ENCODE results near the gene AZIN2. TPM values are rescaled to one million over a fixed set of nuclear protein-coding genes. Genes with fewer than 3 reads are reported as not detected.

Gene AZIN2
- polyA plus RNA-seq, 2 of the 4 experiments (the other 2 are of a cell fraction), result 1.6 to 1.9 TPM

DNA sequence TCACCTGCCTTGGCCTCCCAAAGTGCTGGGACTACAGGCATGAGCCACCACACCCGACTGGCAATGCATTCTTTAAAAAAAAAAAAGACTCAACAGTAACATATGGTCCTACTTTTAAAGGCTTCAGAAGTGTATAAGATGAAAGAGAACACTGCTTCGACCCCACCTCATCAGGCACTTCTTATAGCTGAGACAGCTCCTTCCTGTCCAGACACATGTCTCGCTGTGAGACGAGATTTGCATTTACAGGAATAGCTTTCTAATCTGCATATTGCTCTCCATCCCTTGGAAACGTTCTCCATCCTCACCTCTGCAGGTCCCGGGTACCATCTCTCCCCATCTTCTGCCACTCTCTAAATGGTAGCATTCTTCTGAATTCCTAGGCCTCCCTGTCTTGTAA, 6.7 kb downstream of the AZIN2 start:
- FAIRE-seq (no peak), ATAC-seq (no peak), DNase-seq (ENCODE audit: low read depth in 1 of 2, low spot score in 1 of 2) (no peak)
- Histone ChIP-seq H3K4me3 (no peak overlapping the region), H3K27ac (no peak overlapping the region), H3K4me1 (no peaks in the 10 kb centered on the region), H3K4me2 (no peak overlapping the region), H3K9me3 (no peaks in the 10 kb centered on the region)
- WGBS (ENCODE audit: missing lambda C conversion rate), result 62% methylated on average over 6 of the region's 6 CpGs
- TF ChIP-seq HOXA7 (CRISPR knock-in tag; IDR thresholded peaks at IDR 0.05) (no peak), KDM1A (IDR thresholded peaks at IDR 0.05; ENCODE audit: low read depth) (no peak), MYC (IDR thresholded peaks at IDR 0.05; ENCODE audit: borderline replicate concordance, low read length) (no peak), JUN (IDR thresholded peaks at IDR 0.05) (no peak), TFCP2L1 (CRISPR knock-in tag; IDR thresholded peaks at IDR 0.05) (no peak)
- TF ChIP-seq, protein P1, sequence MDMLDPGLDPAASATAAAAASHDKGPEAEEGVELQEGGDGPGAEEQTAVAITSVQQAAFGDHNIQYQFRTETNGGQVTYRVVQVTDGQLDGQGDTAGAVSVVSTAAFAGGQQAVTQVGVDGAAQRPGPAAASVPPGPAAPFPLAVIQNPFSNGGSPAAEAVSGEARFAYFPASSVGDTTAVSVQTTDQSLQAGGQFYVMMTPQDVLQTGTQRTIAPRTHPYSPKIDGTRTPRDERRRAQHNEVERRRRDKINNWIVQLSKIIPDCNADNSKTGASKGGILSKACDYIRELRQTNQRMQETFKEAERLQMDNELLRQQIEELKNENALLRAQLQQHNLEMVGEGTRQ (IDR thresholded peaks at IDR 0.05), result no peak
- TF ChIP-seq, protein P2, sequence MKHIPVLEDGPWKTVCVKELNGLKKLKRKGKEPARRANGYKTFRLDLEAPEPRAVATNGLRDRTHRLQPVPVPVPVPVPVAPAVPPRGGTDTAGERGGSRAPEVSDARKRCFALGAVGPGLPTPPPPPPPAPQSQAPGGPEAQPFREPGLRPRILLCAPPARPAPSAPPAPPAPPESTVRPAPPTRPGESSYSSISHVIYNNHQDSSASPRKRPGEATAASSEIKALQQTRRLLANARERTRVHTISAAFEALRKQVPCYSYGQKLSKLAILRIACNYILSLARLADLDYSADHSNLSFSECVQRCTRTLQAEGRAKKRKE (CRISPR knock-in tag; IDR thresholded peaks at IDR 0.05; ENCODE audit: low read depth), result no peak
- TF ChIP-seq, protein P3, sequence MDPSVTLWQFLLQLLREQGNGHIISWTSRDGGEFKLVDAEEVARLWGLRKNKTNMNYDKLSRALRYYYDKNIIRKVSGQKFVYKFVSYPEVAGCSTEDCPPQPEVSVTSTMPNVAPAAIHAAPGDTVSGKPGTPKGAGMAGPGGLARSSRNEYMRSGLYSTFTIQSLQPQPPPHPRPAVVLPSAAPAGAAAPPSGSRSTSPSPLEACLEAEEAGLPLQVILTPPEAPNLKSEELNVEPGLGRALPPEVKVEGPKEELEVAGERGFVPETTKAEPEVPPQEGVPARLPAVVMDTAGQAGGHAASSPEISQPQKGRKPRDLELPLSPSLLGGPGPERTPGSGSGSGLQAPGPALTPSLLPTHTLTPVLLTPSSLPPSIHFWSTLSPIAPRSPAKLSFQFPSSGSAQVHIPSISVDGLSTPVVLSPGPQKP (IDR thresholded peaks at IDR 0.05; ENCODE audit: low read depth, low read length), result no peak
- TF ChIP-seq, protein P4, sequence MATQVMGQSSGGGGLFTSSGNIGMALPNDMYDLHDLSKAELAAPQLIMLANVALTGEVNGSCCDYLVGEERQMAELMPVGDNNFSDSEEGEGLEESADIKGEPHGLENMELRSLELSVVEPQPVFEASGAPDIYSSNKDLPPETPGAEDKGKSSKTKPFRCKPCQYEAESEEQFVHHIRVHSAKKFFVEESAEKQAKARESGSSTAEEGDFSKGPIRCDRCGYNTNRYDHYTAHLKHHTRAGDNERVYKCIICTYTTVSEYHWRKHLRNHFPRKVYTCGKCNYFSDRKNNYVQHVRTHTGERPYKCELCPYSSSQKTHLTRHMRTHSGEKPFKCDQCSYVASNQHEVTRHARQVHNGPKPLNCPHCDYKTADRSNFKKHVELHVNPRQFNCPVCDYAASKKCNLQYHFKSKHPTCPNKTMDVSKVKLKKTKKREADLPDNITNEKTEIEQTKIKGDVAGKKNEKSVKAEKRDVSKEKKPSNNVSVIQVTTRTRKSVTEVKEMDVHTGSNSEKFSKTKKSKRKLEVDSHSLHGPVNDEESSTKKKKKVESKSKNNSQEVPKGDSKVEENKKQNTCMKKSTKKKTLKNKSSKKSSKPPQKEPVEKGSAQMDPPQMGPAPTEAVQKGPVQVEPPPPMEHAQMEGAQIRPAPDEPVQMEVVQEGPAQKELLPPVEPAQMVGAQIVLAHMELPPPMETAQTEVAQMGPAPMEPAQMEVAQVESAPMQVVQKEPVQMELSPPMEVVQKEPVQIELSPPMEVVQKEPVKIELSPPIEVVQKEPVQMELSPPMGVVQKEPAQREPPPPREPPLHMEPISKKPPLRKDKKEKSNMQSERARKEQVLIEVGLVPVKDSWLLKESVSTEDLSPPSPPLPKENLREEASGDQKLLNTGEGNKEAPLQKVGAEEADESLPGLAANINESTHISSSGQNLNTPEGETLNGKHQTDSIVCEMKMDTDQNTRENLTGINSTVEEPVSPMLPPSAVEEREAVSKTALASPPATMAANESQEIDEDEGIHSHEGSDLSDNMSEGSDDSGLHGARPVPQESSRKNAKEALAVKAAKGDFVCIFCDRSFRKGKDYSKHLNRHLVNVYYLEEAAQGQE (IDR thresholded peaks at IDR 0.05), result no peak
- CTCF ChIA-PET, result interaction anchor here (0.7 to 7.4 kb wide), 8 partner anchors 17 to 246 kb away, joined by 3 to 40 read pairs (median 5); no protein-coding TSS in a partner anchor
- POLR2A ChIA-PET, result no interaction called here

DNA sequence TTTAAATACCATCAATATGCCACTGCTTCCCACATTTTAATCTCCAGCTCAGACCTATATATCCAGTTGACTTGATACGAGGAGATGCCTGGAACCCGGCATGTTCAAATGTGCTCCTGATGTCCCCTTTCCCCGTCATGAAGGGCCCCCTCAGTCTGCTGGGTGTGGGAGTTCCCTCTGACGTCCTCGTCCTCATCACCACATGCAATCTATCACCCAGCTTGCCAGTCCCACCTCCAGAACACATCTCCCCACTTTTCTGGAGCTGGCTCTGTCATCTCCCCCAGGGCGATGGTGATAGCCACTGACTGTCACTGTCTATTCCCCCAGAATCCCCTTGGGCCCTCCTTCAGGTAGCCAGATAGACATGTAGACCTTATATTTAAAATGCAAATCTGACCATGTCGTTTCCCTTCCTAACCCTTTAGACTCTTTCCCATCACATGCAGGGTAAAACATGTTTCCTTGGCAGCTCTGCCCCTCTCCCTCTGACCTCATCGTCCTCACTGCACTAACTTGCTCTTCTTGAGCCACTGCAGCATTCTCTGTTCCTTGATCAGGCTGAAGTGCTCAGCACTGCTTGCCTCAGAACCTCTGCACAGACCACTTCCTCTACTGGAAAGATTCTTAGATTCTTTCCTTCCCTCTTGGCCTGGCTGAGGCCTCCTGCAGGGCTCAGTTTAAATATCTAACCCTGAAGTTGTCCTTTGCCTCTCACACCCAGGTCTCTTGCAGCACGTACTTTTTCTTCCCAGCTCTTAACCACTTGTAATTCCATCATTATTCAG, 7.4 kb downstream of the AZIN2 start:
- FAIRE-seq (no peak), ATAC-seq (no peak), DNase-seq (ENCODE audit: low read depth in 1 of 2, low spot score in 1 of 2) (no peak)
- Histone ChIP-seq H3K9me3 (no peaks in the 10 kb centered on the region), H3K4me3 (no peak overlapping the region), H3K27ac (no peak overlapping the region), H3K4me1 (no peaks in the 10 kb centered on the region), H3K4me2 (no peak overlapping the region)
- 65% methylated on average over 9 of the region's 9 CpGs for WGBS (ENCODE audit: missing lambda C conversion rate)
- ChIA-PET POLR2A (interaction anchor here (1.5 kb wide), 1 partner anchor 7 kb away, joined by 4 read pairs; the partner anchor contains the start of gene AZIN2), CTCF (interaction anchor here (0.7 to 7.4 kb wide), 9 partner anchors 17 to 215 kb away, joined by 3 to 40 read pairs (median 5); no protein-coding TSS in a partner anchor)
- TF ChIP-seq ZNF302 (CRISPR knock-in tag; IDR thresholded peaks at IDR 0.05), result no peak
- no peak for TF ChIP-seq JUN (IDR thresholded peaks at IDR 0.05)
- no peak for TF ChIP-seq RFX5 (IDR thresholded peaks at IDR 0.05)
- no peak for TF ChIP-seq RARB (CRISPR knock-in tag; IDR thresholded peaks at IDR 0.05)
- no peak for TF ChIP-seq KDM1A (IDR thresholded peaks at IDR 0.05; ENCODE audit: low read depth)
- no peak for TF ChIP-seq BHLHE40 (IDR thresholded peaks at IDR 0.05; ENCODE audit: low read depth, low read length)
- TF ChIP-seq TFCP2L1 (CRISPR knock-in tag; IDR thresholded peaks at IDR 0.05), result no peak
- no peak for TF ChIP-seq HOXA7 (CRISPR knock-in tag; IDR thresholded peaks at IDR 0.05)
- TF ChIP-seq, protein P2 (CRISPR knock-in tag; IDR thresholded peaks at IDR 0.05; ENCODE audit: low read depth), result no peak
- TF ChIP-seq SREBF2 (IDR thresholded peaks at IDR 0.05), result no peak
- no peak for TF ChIP-seq RAD21 (conservative IDR thresholded peaks at IDR 0.05 in 1 of 2, IDR thresholded peaks at IDR 0.05 in 1 of 2)
